Liver (tissue), 9 donors: ENCODE data around the gene CPT1A. TPM values are rescaled to one million over a fixed set of nuclear protein-coding genes. Genes with fewer than 3 reads are reported as not detected.

Experiments used
- DNase-seq: peaks from one replicate; pipeline ENCODE4 v3.0.0-alpha.2; 2017; ENCODE audit warnings: low spot score
- H3K27ac ChIP-seq, 2 donors: one replicate each; pipeline ENCODE4 v1.7.0; 2013; ENCODE audit warnings: inconsistent platforms in 2 of 2, low read length in 2 of 2, control low read depth in 1 of 2, low read depth in 1 of 2, mild to moderate bottlenecking in 1 of 2
- H3K27me3 ChIP-seq, 4 donors: one replicate each; pipeline versions ENCODE4 v1.6.1 to v1.7.0; 2013; ENCODE audit warnings: low read length in 3 of 4, inconsistent platforms in 1 of 4, mild to moderate bottlenecking in 1 of 4, moderate library complexity in 1 of 4; ENCODE audit not compliant: control insufficient read depth in 4 of 4, insufficient read depth in 4 of 4
- H3K36me3 ChIP-seq, 4 donors: one replicate each; pipeline versions ENCODE4 v1.6.1 to v1.7.0; 2013; ENCODE audit warnings: low read length in 3 of 4, mild to moderate bottlenecking in 3 of 4, low read depth in 1 of 4, moderate library complexity in 1 of 4; ENCODE audit not compliant: control insufficient read depth in 4 of 4, insufficient read depth in 3 of 4
- H3K4me1 ChIP-seq, 4 donors: one replicate each; pipeline versions ENCODE4 v1.6.1 to v1.7.0; 2013; ENCODE audit warnings: low read length in 3 of 4, mild to moderate bottlenecking in 3 of 4, moderate library complexity in 1 of 4; ENCODE audit not compliant: control insufficient read depth in 4 of 4, insufficient read depth in 4 of 4
- H3K4me3 ChIP-seq, 3 donors: one replicate each; pipeline versions ENCODE4 v1.6.1 to v1.7.0; 2013; ENCODE audit warnings: low read length in 3 of 3, control low read depth in 1 of 3, low read depth in 1 of 3, mild to moderate bottlenecking in 1 of 3
- H3K9ac ChIP-seq, 2 donors: one replicate each; pipeline ENCODE4 v1.7.0; 2013; ENCODE audit warnings: low read length in 2 of 2, mild to moderate bottlenecking in 2 of 2, moderate library complexity in 2 of 2, control low read depth in 1 of 2, low read depth in 1 of 2
- H3K9me3 ChIP-seq, 4 donors: one replicate each; pipeline versions ENCODE4 v1.6.1 to v1.7.0; 2013; ENCODE audit warnings: low read length in 3 of 4; ENCODE audit not compliant: control insufficient read depth in 4 of 4
- EGR1 ChIP-seq, 2 donors: IDR thresholded peaks; 2 replicates each; pipeline ENCODE4 v1.6.1; 2016 to 2018; ENCODE audit warnings: antibody characterized with exemption in 2 of 2, low read depth in 2 of 2
- FOXA1 ChIP-seq: IDR thresholded peaks from 2 replicates; pipeline ENCODE4 v1.6.1; 2016; ENCODE audit warnings: antibody characterized with exemption
- FOXA2 ChIP-seq: IDR thresholded peaks from 2 replicates; pipeline ENCODE4 v1.6.1; 2016; ENCODE audit warnings: antibody characterized with exemption
- GABPA ChIP-seq, 2 donors: IDR thresholded peaks in 1 of 2; conservative IDR thresholded peaks in 1 of 2; 2 replicates each; pipeline ENCODE4 v1.6.1; 2016; ENCODE audit warnings: antibody characterized with exemption in 2 of 2, mild to moderate bottlenecking in 1 of 2, moderate library complexity in 1 of 2
- JUND ChIP-seq, 2 donors: IDR thresholded peaks; 2 replicates each; pipeline ENCODE4 v1.6.1; 2016; ENCODE audit warnings: antibody characterized with exemption in 2 of 2
- NR2F2 ChIP-seq: IDR thresholded peaks from 2 replicates; pipeline ENCODE4 v1.6.1; 2016; ENCODE audit warnings: antibody characterized with exemption
- RAD21 ChIP-seq, 2 donors: IDR thresholded peaks; 2 replicates each; pipeline ENCODE4 v1.6.1; 2016; ENCODE audit warnings: antibody characterized with exemption in 2 of 2, mild to moderate bottlenecking in 2 of 2
- REST ChIP-seq: IDR thresholded peaks from 2 replicates; pipeline ENCODE4 v1.6.1; 2016; ENCODE audit warnings: antibody characterized with exemption, mild to moderate bottlenecking
- RXRA ChIP-seq, 2 donors: IDR thresholded peaks; 2 replicates each; pipeline ENCODE4 v1.6.1; 2017 to 2018; ENCODE audit warnings: antibody characterized with exemption in 2 of 2, mild to moderate bottlenecking in 1 of 2
- SP1 ChIP-seq: IDR thresholded peaks from 2 replicates; pipeline ENCODE4 v1.6.1; 2018; ENCODE audit warnings: antibody characterized with exemption, mild to moderate bottlenecking
- TAF1 ChIP-seq: conservative IDR thresholded peaks from 2 replicates; pipeline ENCODE4 v1.6.1; 2016; ENCODE audit warnings: antibody characterized with exemption, mild to moderate bottlenecking
- WGBS: extraction: QIAGEN DNeasy Blood & Tissue Kit; methylation state at CpG from one replicate; pipeline ENCODE4 v1.1.7; 2013; 5-methylcytosine and 5-hydroxymethylcytosine counted together
- polyA plus RNA-seq, 2 donors: library from polyadenylated mRNA; stranded (reverse) in 1 of 2; unstranded in 1 of 2; fragments of 200-250 nt in 1 of 2; fragments of >200 nt in 1 of 2; fragmentation: Nextera tagmentation in 1 of 2; extraction: Ambion mirVana in 1 of 2; gene quantifications; one replicate each; pipeline versions ENCODE4 v1.2.1 to v1.2.3, GENCODE V29; 2013 to 2015
- total RNA-seq, 2 donors: library from RNA; depleted of rRNA; stranded (reverse); fragments of >200 nt; gene quantifications; one replicate each; pipeline ENCODE4 v1.2.3, GENCODE V29; 2014
- TF ChIP-seq, protein P1 (sequence below): IDR thresholded peaks from 2 replicates; pipeline ENCODE4 v1.6.1; 2016; ENCODE audit warnings: antibody characterized with exemption
- TF ChIP-seq, protein P2 (sequence below): fragments of 150-350 bp; IDR thresholded peaks from 2 replicates; pipeline ENCODE4 v1.5.1; 2017; ENCODE audit warnings: improper control_type of control experiment, low read depth, low read length; ENCODE audit not compliant: missing input control
- TF ChIP-seq, protein P3 (sequence below): IDR thresholded peaks from 2 replicates; pipeline ENCODE4 v1.6.1; 2016; ENCODE audit warnings: antibody characterized with exemption
- TF ChIP-seq, protein P4 (sequence below): IDR thresholded peaks from 2 replicates; pipeline ENCODE4 v1.6.1; 2016; ENCODE audit warnings: antibody characterized with exemption
- donor health status: healthy.
- donor health status: healthy.
- donor health status: healthy.
- donor health status: healthy.
- donor health status: healthy.

Gene CPT1A
- total and polyA plus RNA-seq, 4 donors, result 17.2 to 232 (median 61.0) TPM

DNA sequence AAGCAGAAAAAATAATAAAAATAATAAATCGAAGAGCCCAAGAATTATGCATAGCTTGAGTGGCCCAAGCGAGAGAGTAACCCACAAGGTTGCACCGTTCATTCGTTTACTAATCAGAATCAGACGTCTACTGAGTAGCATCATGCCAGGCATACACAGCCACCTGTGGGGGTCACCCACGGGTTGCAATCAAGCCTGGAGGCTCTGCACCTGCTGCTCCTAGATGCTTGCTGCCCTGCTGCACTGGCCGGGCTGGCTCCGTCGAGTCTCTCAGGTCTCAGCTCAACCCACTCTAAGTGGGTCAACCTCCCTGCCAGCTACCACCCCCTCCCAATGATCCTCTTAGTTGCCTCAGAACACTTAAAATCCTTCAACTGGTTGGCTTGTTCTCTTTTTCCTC, 88.4 kb downstream of the CPT1A start:
- TF ChIP-seq RXRA (IDR thresholded peaks at IDR 0.05), result no peak
- TF ChIP-seq, protein P1, sequence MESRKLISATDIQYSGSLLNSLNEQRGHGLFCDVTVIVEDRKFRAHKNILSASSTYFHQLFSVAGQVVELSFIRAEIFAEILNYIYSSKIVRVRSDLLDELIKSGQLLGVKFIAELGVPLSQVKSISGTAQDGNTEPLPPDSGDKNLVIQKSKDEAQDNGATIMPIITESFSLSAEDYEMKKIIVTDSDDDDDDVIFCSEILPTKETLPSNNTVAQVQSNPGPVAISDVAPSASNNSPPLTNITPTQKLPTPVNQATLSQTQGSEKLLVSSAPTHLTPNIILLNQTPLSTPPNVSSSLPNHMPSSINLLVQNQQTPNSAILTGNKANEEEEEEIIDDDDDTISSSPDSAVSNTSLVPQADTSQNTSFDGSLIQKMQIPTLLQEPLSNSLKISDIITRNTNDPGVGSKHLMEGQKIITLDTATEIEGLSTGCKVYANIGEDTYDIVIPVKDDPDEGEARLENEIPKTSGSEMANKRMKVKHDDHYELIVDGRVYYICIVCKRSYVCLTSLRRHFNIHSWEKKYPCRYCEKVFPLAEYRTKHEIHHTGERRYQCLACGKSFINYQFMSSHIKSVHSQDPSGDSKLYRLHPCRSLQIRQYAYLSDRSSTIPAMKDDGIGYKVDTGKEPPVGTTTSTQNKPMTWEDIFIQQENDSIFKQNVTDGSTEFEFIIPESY, result no peak
- no peak for TF ChIP-seq SP1
- TF ChIP-seq, protein P2, sequence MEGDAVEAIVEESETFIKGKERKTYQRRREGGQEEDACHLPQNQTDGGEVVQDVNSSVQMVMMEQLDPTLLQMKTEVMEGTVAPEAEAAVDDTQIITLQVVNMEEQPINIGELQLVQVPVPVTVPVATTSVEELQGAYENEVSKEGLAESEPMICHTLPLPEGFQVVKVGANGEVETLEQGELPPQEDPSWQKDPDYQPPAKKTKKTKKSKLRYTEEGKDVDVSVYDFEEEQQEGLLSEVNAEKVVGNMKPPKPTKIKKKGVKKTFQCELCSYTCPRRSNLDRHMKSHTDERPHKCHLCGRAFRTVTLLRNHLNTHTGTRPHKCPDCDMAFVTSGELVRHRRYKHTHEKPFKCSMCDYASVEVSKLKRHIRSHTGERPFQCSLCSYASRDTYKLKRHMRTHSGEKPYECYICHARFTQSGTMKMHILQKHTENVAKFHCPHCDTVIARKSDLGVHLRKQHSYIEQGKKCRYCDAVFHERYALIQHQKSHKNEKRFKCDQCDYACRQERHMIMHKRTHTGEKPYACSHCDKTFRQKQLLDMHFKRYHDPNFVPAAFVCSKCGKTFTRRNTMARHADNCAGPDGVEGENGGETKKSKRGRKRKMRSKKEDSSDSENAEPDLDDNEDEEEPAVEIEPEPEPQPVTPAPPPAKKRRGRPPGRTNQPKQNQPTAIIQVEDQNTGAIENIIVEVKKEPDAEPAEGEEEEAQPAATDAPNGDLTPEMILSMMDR, result no peak
- TF ChIP-seq, protein P3, sequence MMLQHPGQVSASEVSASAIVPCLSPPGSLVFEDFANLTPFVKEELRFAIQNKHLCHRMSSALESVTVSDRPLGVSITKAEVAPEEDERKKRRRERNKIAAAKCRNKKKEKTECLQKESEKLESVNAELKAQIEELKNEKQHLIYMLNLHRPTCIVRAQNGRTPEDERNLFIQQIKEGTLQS, result no peak
- no peak for TF ChIP-seq REST
- no peak for TF ChIP-seq GABPA (IDR thresholded peaks at IDR 0.05 in 1 of 2, conservative IDR thresholded peaks at IDR 0.05 in 1 of 2)
- TF ChIP-seq FOXA1, result no peak
- no peak for TF ChIP-seq EGR1 (IDR thresholded peaks at IDR 0.05; ENCODE audit: low read depth in 2 of 2)
- TF ChIP-seq TAF1, result no peak
- Histone ChIP-seq H3K4me3 (no peak overlapping the region), H3K9ac (no peak overlapping the region), H3K27ac (no peak overlapping the region), H3K4me1 (peaks cover 0 to 5% (median 0%) of the 10 kb centered on the region in 4 donors), H3K27me3 (no peaks in the 10 kb centered on the region), H3K9me3 (no peaks in the 10 kb centered on the region), H3K36me3 (peaks cover 13 to 28% (median 26%) of the 10 kb centered on the region in 4 donors)
- 78% methylated on average over 9 of the region's 9 CpGs for WGBS
- DNase-seq, result no peak

DNA sequence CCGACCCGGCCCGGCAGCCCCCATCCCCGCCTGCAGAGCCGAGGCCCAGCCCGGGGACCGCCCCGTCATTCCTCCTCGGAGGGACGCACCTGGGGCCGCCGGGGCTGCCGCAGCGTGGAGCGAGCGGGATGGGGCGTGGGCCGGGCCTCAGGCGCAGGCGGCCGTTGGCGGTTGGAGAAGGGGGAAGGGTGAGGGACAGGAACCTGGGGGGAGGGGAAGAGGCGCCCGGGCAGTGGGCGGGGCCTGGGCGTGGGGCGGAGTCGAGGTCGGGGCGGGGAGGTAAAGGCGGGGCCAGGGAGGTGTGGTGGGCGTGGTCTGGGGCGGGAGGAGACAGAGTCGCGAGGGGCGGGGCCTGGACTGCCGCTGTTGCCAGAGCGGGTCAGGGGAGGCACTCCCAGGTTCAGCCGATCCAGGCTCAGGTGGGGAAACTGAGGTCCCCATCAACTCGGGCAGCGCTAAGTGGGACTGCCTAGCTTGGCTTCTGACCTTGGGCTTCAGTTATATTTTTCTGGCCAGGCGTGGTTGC, 90.3 kb downstream of the CPT1A start, which contains the start of gene TESMIN:
Gene TESMIN (minus strand): TSS at position 190 of the 526 bp plus-strand sequence. CDS start 860 bp downstream, outside the sequence.
- TF ChIP-seq SP1, result peak; percentile 22
- no peak for TF ChIP-seq JUND (IDR thresholded peaks at IDR 0.05)
- TF ChIP-seq RAD21 (IDR thresholded peaks at IDR 0.05), result peak in 1 of 2 donors; percentile 31
- no peak for TF ChIP-seq FOXA2
- TF ChIP-seq, protein P1, result no peak
- TF ChIP-seq, protein P3, result no peak
- no peak for TF ChIP-seq RXRA (IDR thresholded peaks at IDR 0.05)
- TF ChIP-seq NR2F2, result no peak
- no peak for TF ChIP-seq FOXA1
- TF ChIP-seq, protein P4, sequence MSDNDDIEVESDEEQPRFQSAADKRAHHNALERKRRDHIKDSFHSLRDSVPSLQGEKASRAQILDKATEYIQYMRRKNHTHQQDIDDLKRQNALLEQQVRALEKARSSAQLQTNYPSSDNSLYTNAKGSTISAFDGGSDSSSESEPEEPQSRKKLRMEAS, result no peak
- TF ChIP-seq GABPA (IDR thresholded peaks at IDR 0.05 in 1 of 2, conservative IDR thresholded peaks at IDR 0.05 in 1 of 2), result no peak
- Histone ChIP-seq H3K9ac (no peak within 1 kb of the TSS), H3K4me3 (peak within 1 kb of the TSS in 2 of 3 donors; percentile 22 to 58), H3K36me3 (peaks cover 4 to 9% (median 7%) of the 10 kb centered on the region in 4 donors), H3K27me3 (no peaks in the 10 kb centered on the region), H3K4me1 (peaks cover 0 to 5% (median 0%) of the 10 kb centered on the region in 4 donors), H3K27ac (no peak within 1 kb of the TSS), H3K9me3 (no peaks in the 10 kb centered on the region)
- peak; percentile 98 for DNase-seq
- 3% methylated on average over 42 of the region's 42 CpGs for WGBS
